Measurements from ENCODE around the gene COLEC12.

Gene COLEC12

DNA sequence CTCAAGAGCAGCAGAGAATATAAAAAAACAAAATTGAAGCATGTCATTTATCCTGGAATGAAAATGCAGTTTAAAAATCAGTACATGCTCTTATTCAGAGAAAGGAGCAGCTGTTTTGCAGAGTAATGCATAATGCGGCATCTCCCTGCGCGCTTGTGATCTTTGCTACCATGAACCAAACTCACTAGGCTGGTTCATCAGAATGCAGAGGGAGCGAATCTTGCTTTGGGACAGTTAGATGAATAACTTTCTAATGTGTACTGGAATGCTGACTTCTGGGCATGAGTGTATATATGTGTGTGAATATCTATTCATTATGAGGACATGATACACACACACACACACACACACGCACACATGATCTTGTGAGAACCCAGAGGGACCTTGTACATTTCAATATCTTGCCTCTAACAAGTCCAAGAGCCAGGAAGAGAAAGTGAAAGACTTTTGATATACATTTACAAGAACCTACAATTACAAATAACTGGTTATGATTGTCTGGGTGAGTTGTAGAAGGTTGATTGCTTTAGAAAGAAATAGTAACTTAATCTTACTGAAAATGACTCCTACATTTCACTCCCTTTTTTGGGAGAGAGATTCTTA lies 178.5 kb downstream of the COLEC12 start:
- no peak for TF ChIP-seq ZFX (IDR thresholded peaks at IDR 0.05)
- TF ChIP-seq, protein P1, sequence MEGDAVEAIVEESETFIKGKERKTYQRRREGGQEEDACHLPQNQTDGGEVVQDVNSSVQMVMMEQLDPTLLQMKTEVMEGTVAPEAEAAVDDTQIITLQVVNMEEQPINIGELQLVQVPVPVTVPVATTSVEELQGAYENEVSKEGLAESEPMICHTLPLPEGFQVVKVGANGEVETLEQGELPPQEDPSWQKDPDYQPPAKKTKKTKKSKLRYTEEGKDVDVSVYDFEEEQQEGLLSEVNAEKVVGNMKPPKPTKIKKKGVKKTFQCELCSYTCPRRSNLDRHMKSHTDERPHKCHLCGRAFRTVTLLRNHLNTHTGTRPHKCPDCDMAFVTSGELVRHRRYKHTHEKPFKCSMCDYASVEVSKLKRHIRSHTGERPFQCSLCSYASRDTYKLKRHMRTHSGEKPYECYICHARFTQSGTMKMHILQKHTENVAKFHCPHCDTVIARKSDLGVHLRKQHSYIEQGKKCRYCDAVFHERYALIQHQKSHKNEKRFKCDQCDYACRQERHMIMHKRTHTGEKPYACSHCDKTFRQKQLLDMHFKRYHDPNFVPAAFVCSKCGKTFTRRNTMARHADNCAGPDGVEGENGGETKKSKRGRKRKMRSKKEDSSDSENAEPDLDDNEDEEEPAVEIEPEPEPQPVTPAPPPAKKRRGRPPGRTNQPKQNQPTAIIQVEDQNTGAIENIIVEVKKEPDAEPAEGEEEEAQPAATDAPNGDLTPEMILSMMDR (conservative IDR thresholded peaks at IDR 0.05), result no peak
- H3K27ac ChIP-seq, result no peak overlapping the region

DNA sequence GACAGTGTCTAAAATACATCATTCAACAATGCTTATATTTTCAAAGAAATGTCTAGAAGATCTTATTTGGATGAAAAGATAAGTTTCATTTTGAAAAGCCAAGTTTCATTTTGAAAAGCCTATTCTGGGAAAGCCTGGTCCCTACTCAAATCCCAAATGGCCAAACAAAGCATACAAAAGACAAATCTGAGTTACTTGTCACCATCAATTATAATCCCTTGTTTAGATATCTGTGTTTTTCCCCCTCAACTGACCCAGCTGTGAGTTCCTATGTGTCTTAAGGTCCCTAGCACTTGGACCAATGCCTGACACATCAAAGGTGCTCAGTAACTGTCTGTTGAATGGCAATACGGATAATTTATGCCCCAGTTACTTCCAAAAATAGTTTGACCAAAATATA lies 180.3 kb downstream of the COLEC12 start:
- TF ChIP-seq, protein P1 (conservative IDR thresholded peaks at IDR 0.05), result no peak
- TF ChIP-seq ZFX (IDR thresholded peaks at IDR 0.05), result no peak
- H3K27ac ChIP-seq, result no peak overlapping the region

DNA sequence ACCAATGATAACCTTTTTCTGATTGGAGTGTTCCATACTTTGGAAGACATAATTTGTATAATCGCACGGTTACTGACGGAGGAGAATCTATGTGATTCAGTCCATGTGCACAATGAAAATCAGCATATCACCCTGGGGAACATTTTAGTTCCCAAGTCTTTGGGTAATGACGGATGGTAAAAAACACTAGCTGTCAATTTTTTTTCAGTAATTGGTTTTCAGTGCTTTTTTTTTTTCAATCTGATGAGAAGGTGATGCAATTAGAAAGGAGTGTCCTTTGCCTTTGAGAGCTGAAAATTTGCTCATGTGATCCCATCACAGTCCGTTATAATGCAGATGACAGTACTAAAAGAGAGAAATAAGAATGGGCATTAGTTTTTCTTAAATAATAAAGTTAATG lies 180.8 kb downstream of the COLEC12 start:
- no peak for TF ChIP-seq ZFX (IDR thresholded peaks at IDR 0.05)
- TF ChIP-seq, protein P1 (conservative IDR thresholded peaks at IDR 0.05), result no peak
- no peak overlapping the region for H3K27ac ChIP-seq

DNA sequence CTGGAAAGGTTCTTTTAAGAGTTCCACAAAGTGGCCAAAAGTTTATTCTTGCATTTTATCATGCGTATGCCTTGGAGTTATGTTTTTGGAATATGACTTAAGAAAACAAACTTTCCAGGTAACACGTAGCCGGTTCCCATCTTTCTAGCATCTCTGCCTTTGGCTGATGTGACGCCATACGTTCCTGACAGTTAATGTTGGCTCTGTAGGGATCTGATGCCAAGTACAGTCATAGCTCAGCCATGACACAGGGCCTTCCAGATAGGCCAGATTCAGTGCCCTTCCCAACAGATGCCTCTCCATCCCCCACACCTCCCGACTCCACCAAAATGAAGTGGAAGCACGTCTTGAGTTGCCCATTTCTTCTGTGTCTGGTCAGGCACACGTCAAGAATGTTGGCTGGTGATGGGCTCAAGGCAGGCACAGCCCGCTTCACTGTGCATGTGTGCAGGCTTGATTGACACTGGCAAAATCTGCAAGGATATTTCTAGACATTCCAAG lies 181.7 kb downstream of the COLEC12 start:
- no peak for TF ChIP-seq ZFX (IDR thresholded peaks at IDR 0.05)
- TF ChIP-seq, protein P1 (conservative IDR thresholded peaks at IDR 0.05), result no peak

DNA sequence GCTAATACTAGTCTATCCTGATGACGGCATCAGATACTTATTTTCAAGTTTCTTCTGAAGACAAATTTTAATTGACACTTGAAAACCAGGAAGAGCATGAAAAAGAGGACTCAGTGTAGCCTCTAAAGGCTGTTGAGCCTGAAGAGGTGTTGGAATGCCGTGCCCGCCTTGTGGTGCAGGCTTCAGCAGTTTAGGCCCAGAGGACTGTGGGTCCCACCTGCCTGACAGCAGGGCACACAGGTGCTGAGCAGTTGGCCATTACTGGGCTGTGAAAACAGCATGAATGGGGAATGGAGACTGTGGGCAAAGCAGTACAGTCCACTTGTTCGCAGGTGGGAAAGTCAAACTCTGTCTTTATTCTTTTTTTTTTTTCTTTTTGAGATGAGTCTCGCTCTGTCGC lies 182.9 kb downstream of the COLEC12 start:
- no peak overlapping the region for H3K27ac ChIP-seq
- TF ChIP-seq ZFX (IDR thresholded peaks at IDR 0.05), result no peak
- TF ChIP-seq, protein P1 (conservative IDR thresholded peaks at IDR 0.05), result no peak

More for the DNA sequence above, 181.7 kb downstream of the COLEC12 start:
- H3K27ac ChIP-seq, result no peak overlapping the region

DNA sequence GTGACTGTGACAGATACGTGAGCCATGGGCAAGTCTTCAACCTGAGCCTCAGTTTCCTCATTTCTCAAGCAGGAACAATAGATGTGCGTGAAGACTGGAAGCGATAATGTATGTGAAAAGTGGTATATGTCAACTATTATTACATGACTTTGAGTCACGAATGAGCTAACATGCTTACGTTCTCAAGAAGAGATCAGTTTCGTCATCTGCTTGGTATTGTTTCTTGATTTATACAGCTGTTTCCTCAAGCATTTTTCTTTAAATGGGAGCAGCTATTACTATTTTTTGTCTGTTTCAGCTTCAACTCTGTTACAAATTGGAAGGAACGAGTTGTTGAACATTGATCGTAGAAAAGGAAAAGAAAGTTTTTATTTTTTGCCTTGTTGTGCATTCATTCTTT lies 184.1 kb downstream of the COLEC12 start:
- TF ChIP-seq, protein P1 (conservative IDR thresholded peaks at IDR 0.05), result no peak
- TF ChIP-seq ZFX (IDR thresholded peaks at IDR 0.05), result no peak
- H3K27ac ChIP-seq, result no peak overlapping the region

DNA sequence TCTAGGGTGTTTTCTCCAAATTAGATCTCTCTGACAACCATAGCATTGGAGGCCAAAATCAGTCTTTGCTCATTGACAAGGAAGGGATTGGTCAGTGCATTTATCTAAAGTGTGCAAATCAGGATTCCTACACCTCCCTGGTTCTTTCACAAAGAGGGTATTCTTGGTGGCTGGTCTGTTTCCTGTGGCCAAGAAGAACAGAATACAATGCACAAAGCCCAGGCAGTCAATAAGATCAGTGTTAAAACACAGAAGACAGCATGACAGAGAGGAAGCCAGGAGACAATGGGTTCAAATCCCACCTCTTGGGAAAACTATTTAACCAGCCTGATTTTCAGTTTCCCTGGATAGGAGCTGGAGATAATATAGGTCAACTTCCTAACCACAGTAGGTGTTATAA lies 186.6 kb downstream of the COLEC12 start:
- no peak overlapping the region for H3K27ac ChIP-seq
- TF ChIP-seq ZFX (IDR thresholded peaks at IDR 0.05), result no peak
- TF ChIP-seq, protein P1 (conservative IDR thresholded peaks at IDR 0.05), result no peak
